ENCODE results near the gene SLC25A13. TPM values are rescaled to one million over a fixed set of nuclear protein-coding genes. Genes with fewer than 3 reads are reported as not detected.
"Not testable (repeated sequence)": the region's sequence is repeated elsewhere in the genome, so short reads cannot be mapped to it uniquely, and the experiment has no call there.

The SLC25A13 gene
- total RNA-seq, 1 experiment from 2014 or later = 29.7 TPM

DNA sequence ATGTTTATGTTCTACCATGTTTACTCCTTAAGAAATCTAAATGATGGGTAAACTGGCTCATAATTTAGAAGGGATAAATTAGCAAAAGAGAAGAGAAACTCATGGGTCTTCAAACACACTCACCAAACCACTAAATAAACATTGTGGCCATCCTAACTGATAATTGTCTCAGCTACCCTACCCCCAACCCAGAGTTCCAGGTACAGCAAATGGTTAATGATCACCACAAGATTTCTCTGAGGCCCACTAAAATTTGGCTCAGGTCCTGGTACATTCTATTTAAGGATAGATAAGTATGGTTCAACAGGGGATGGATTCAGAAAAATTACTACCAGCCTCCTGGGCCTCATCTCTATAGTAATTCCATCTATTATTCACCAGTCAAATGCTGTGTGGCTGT, 21.4 kb downstream of the SLC25A13 start:
- peak; percentile 26 for DNase-seq (ENCODE audit: low read depth)

DNA sequence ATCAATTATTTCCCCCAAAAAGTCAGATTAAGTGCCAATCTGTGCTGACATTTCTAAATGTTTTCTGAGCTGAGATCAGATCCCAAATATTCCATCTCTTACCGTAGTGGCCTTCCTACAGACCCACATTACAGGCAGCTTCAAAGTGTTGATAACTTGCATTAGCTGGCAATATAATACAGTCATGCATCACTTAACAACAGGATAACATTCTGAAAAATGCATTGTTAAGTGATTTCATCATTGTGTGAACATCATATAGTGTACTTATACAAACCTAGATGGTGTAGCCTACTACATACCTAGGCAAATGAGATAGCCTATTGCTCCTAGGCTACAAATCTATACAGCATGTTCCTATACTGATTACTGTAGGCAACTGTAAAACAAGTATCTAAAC, 22.4 kb downstream of the SLC25A13 start:
- no peak for DNase-seq (ENCODE audit: low read depth)

DNA sequence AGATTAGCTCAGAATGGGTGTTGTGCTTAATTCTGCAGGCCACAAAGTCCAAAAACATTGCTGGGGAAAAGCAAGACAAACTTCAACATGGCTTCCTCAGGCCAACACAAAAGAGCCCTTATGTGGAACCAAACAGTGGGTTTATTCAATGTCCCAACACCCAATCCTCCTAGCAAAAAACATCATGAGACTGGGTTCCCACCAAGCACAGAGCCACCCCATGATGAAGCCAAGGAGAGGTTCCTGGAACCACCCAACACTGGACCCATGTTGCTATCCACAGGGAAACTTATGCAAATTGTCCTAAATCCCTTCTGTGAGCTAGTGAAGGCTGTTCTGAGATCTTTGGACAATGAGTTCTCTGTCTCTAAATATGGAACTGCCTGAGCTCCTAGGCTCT, 24.0 kb downstream of the SLC25A13 start:
- DNase-seq (ENCODE audit: low read depth) = no peak

DNA sequence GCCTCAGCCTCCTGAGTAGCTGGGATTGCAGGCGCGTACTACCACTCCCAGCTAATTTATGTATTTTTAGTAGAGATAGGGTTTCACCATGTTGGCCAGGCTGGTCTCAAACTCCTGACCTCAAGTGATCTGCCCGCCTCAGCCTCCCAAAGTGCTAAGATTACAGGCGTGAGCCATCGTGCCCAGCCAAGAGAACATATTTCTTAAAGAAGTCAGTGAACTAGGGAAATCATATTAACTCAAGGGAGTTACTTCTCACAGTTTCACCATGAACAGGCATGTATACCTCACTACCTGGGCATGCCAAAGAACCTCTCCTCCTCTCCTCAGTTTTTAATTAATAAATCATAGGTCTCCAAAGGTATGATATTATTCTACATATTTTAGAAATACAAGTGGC, 24.5 kb downstream of the SLC25A13 start:
- not testable (repeated sequence) for DNase-seq (ENCODE audit: low read depth)

DNA sequence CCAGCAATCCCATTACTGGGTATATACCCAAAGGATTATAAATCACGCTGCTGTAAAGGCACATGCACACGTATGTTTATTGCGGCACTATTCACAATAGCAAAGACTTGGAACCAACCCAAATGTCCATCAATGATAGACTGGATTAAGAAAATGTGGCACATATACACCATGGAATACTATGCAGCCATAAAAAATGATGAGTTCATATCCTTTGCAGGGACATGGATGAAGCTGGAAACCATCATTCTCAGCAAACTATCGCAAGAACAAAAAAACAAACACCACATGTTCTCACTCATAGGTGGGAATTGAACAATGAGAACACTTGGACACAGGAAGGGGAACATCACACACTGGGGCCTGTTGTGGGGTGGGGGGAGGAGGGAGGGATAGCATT, 28.0 kb downstream of the SLC25A13 start:
- DNase-seq (ENCODE audit: low read depth) = not testable (repeated sequence)

DNA sequence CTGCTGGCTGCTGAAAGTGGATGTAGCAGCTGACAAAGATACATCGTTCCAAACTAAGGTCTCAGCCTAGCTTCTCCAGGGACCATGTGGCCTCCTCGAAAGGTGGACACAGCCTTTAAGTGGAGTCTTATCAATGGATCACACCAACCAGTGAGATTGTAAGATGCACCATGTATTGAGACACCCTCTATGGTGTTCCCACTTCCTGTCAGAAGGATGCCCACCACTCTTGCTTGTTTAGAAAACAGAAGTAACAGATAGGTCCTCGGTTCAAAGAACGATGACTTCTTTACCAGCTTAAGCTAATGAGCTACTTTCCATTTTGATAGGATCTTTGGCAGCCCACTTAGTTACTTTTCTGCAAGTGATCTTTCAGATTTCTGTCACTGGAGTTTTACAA, 34.3 kb downstream of the SLC25A13 start:
- DNase-seq (ENCODE audit: low read depth) = no peak

DNA sequence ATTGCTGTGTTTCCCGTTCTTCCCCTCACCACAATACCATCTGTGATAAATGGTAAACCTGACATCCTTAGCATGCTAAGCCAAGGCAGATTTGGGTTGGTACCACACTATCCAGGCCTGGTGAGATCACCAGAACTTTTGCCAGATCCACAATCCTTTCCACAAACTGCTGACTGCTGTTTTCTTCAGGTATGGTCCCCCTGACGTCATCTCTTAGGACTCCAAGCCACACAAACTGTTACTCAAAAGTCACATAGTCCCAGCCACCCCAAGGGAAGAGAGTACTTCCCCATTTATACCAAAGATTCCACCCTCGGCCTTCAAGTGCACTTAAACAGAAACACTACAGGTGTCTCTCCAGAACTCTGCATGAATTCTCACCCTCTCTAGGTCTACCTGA, 34.8 kb downstream of the SLC25A13 start:
- DNase-seq (ENCODE audit: low read depth) = no peak

DNA sequence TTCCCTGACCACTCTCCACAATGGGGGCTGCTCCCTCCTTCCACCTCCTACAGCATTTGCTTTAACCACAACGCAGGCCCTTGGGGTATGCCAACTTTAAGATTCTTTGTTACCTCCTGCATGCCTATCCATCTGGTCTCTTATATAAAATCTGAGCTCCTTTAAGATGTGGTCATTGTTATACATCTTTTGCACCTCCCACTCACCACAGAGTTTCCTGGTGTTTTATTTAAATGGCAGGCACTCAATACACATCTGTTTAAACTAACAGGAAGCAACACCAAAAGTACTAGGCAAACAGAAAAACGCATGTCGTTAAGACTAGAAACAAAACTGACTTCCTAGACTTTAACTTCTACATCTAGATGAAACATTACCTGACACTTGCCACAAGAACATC, 36.3 kb downstream of the SLC25A13 start:
- no peak for DNase-seq (ENCODE audit: low read depth)

DNA sequence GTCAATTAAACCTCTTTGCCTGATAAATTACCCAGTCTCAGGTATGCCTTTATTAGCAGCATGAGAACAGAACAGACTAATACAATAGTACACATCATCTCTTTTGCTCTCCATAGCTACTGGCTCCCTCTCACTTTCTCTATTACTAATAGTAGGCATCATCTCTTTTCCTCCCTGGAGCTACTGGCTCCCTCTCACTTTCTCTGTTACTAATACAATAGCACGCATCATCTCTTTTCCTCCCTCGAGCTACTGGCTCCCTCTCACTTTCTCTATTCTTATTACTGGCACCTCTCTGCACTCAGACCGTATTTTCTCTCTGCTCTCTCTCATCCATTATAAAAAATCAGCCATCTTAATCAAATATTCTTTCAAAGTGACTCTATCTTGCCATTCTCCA, 37.1 kb downstream of the SLC25A13 start:
- DNase-seq (ENCODE audit: low read depth) = peak; percentile 9

DNA sequence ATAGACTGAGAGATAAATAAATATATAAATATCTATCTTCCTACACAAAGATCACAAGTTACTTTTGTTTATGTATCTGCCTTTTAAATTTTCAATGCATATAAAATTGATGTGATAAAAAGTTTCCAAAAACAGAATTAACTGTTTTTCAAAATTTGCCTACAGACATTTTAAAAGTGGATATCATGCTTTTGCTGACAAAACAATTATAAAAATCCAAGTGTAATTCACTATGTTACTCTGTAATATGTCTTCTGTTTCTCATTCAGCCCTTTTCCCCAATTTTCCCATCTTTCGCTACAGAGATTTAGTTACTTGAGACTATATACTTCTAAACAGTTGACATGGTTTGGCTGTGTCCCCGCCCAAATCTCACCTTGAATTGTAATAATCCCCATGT, 37.7 kb downstream of the SLC25A13 start:
- DNase-seq (ENCODE audit: low read depth) = no peak

DNA sequence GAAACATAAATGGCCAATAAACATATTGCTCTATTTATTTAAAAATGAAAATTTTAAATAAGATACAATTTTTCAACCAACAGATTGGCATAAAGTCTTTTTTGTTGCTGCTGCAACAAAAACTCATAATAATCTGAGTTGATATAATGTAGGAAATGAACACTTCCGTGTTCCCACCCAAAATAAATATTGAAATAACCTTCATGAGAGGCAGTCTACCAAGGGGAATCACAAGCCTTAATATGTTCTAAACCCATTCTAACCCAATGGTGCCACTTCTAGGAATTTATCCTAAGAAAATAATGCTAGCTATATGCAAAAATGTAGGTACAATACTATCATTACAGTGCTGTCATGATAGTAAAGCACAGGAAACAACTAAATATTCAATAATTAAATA, 39.1 kb downstream of the SLC25A13 start:
- DNase-seq (ENCODE audit: low read depth) = no peak

DNA sequence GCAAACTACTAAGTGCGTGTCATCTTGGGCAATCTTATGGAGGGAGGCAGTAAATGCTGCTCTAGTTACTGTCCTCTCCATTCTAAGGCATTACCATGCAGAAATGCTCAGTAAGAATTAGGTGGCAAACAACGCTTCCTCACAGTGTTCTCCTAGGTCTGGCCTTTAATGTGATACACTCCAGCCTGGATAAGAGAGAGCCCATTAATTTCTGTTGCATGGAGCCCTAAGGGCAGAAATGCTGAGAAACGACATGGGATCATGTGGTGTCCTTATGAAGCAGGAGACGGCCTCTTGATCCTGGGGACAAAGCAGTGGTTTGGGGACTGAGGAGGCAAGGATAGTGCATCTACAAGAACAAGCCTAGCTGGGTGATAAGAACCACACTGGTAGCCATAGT, 44.0 kb downstream of the SLC25A13 start:
- no peak for DNase-seq (ENCODE audit: low read depth)

DNA sequence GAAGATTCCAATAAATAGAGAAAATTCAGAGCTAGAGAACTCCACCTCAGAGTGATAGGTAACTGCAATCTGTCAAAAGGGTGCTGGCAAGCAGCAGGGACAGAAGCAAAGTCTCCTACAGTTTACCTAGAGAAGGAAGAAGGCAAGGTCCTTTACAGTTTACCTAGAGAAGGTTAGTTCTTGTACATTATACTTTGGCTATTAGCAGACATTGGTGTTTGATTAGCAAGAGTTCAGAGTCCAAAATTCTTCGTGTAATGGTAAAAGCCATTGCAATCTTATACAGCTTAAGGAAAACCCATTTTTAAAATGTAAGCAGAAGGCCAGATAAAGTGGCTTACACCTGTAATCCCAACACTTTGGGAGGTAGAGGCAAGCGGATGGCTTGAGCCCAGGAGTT, 45.9 kb downstream of the SLC25A13 start:
- DNase-seq (ENCODE audit: low read depth) = no peak

DNA sequence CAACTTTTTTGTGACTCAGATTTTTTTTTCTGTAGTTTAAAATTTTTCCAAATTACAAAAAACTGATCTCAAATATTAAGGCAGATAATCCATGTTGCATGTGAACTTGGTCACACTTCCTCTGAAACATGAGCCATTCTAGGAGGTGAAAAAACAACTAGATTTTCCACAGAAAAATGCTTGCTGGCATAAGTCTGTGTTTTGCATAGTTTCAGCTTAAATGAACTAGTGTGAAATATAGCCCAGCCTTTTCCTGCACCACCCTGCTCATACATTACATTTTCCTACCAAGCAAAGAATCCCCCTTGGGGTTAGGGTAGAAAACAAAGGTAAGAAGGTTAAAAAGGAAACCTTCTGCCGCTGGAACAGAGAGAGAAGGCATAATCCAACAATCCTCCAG, 48.2 kb downstream of the SLC25A13 start:
- DNase-seq (ENCODE audit: low read depth) = no peak

DNA sequence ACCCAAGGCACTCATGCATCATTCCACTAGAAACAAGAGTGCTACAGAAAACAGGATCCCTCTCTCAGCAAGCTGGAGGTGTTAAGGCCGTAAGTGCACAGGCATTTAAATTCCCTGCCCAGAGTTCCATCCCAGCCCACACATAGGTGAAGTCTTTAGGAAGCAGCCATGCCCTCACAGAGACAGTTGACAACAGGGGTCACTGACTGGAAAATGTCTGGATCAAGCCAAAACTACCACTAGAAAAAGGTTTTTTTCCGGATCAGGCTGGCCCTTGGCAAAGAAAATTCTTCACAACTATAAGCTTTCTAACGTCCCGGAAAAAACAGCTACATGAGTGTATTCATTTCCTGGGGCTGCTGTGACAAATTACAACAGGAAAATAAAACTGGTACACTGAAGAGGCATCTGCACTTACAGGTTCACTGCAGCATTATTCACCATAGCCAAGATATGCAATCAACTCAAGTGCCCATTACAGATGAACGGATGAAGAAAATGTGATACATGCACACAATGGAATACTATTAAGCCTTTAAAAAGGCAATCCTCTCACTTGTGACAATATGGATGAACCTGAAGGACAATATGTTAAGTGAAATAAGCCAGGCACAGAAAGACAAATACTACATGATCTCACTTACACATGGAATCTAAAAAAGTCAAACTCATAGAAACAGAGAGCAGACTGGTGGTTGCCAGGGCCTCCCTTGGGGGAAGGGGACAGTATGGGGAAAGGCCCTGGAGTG, 52.5 kb downstream of the SLC25A13 start:
- DNase-seq (ENCODE audit: low read depth) = no peak

DNA sequence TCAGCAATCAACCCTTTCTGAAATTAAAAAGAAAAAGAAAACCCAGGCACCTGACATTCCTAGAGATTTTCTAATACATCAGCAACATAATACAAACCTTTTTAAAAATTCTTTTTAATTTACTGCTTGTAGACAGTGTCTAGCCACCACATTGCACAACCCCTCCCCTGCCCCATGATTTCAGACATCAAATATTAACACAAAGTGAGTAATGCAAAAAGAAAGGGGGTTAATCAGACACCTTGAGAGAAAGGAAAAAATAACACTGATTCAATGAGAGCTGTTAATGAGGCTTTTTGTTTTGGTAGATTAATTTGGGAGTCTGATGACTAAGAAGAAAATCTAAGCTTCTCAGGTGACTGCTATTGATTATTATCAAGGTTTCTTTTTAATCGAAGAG, 55.3 kb downstream of the SLC25A13 start:
- DNase-seq (ENCODE audit: low read depth) = no peak

DNA sequence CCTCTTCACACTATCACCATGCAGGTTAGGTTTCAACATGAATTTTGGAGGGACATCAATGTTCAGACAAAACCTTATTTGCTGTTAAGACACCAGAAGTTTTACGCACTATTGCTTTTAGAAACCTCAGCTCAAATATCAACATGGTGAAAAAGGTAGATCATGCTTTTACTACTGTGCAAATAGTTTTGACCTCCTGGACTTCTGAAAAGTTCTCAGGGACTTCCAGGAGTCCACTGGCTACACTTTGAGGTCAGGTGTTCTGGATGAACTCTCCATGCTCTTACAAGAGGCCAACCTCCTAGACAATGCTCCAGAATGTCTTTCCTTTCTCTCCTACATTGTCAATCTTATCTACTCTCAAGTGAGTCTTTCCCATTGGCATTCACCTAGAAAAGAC, 55.9 kb downstream of the SLC25A13 start:
- no peak for DNase-seq (ENCODE audit: low read depth)

DNA sequence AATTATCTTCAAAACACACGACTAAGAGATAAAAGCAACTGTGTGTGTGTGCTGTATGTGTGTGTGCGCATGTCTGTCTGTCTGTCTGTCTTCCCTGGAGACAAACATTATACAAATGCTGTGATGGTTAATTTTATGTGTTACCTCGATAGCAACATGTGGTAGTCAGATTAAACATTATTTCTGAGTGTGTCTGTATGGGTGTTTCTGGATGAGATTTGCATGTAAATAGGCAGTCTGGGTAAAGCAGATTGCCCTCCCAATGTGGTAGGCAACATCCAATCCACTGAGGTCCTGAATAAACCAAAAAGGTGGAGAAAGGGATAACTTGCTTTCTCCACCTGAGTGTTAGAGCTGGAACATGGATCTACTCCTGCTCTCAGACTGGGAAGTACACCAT, 67.9 kb downstream of the SLC25A13 start:
- no peak for DNase-seq (ENCODE audit: low read depth)

DNA sequence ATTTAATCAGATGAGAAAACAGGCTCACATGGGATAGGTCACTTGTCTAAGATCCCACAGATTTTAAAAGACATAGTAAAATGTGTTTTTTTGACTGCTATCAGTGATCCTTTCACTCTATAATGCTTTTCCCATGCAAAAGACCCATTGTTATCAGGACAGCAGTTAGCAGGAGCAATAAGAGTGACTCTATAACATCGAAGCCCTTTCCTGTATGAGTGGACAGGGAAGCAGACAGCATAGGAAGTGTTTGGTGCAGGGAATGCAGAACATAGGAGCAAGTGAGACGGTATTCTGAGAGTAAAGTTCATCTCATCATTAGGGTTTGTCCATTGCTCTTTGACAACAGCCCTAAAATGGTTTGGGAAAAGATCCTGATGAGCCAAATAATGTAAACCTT, 68.5 kb downstream of the SLC25A13 start:
- no peak for DNase-seq (ENCODE audit: low read depth)

DNA sequence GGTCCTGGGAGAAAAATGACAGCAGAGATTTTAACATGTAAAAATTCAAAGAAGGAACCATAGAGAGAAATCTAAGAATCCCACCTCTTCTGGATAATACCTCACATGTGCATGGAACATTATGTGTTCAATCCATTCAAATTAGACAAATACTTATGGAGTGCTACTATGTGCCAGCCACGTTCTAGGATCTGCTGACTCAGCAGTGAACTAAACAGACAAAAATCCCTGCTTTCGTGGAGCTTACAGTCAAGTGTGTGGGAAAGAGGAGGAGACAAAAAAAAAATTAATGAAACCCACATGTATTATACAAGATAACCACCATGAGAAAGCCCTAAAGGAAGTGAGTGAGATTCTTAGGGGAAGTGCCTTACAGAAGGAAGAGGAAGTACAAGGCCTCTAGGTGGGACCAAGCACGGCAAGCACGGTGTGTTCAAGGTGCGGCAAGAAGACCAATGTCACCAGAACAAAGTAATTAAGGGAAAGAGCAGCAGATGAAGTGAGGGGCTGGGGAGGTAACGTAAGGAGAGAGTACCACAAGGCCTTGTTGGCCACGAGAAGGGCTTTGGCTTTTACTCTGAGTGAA, 71.0 kb downstream of the SLC25A13 start:
- no peak for DNase-seq (ENCODE audit: low read depth)

DNA sequence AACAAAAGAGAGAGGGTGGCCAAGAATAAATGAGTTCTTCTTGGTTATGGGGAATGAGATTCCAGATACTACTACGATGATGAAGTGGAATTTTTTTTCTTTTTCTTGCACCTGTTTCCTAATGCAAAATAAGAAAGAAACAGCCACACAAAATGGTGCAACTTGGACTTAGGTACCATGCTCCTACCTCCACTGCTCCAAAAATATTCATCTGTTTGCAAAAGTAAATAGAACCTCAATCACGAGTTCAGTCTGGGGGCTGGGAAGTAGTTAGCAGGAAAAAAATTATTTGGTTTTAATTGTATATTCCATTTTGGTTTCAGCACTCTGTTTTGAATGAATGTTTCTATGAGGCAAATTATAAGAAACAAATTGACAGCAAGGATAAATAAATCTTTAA, 73.5 kb downstream of the SLC25A13 start:
- DNase-seq (ENCODE audit: low read depth) = no peak

DNA sequence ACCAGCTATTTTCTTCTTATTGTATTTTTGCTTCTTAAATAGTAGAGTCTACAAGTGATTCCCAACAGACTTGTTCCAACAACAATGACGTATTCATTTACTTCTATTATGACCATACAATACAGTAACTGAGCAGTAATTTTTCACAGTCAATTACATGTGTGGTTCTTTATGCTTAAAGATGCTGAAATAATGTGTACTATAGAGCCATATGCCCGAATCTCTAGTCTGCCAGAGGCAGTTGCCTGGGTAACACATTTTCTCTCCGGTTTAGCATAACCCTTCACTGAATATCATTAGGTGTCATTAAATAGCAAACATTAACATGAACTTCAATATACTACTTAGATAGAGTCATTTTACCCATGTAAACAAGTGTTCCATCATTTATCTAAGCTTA, 75.0 kb downstream of the SLC25A13 start:
- DNase-seq (ENCODE audit: low read depth) = no peak

DNA sequence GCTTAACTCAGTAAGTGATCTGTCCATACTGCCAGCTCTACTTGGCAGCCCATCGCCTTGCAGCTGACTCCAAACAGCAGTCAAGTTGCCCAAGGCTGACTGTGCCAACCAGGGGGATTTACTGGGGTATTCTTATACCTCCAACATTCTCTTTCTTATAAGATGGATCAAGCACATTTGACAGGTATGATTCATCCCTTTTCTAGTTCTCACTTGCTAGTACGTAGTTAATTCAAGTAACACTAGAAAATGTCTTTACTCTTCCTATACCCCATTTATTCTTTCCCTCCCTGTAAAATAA, 77.0 kb downstream of the SLC25A13 start:
- no peak for DNase-seq (ENCODE audit: low read depth)

All from M059J (cell line).